RWPE2 (cell line): ENCODE results near the gene LCK.

ENCODE experiments used
- ATAC-seq: fragments of 200-7000 bp; cut with Tn5 transposase; 3 replicates; pipeline ENCODE4 v1.9.1; 2021; ENCODE audit warnings: low read depth
- DNase-seq: peaks from one replicate; pipeline ENCODE4 v3.0.0-alpha.2; 2020; ENCODE audit warnings: low spot score
- H3K27ac ChIP-seq: fragments of 450-650 bp; 2 replicates; pipeline ENCODE4 v1.5.1; 2017; ENCODE audit warnings: mild to moderate bottlenecking; ENCODE audit not compliant: poor library complexity, severe bottlenecking
- H3K27me3 ChIP-seq: fragments of 250-450 bp; sonication (Bioruptor Pico); 2 replicates; pipeline ENCODE4 v1.5.1; 2021; ENCODE audit warnings: mild to moderate bottlenecking, moderate library complexity; ENCODE audit not compliant: insufficient read depth, poor library complexity, severe bottlenecking
- H3K36me3 ChIP-seq: fragments of 250-450 bp; sonication (Bioruptor Pico); 2 replicates; pipeline ENCODE4 v1.5.1; 2020; ENCODE audit warnings: low read depth, mild to moderate bottlenecking, moderate library complexity
- H3K4me1 ChIP-seq: fragments of 250-450 bp; sonication (Bioruptor Pico); 2 replicates; pipeline ENCODE4 v1.5.1; 2021; ENCODE audit warnings: mild to moderate bottlenecking, moderate library complexity; ENCODE audit not compliant: insufficient read depth, poor library complexity, severe bottlenecking
- H3K4me3 ChIP-seq: fragments of 250-450 bp; sonication (Bioruptor Pico); 2 replicates; pipeline ENCODE4 v1.5.1; 2021; ENCODE audit warnings: mild to moderate bottlenecking, moderate library complexity; ENCODE audit not compliant: severe bottlenecking
- H3K9me3 ChIP-seq: fragments of 250-450 bp; sonication (Bioruptor Pico); 2 replicates; pipeline ENCODE4 v1.5.1; 2021; ENCODE audit warnings: mild to moderate bottlenecking, moderate library complexity; ENCODE audit not compliant: severe bottlenecking
- CTCF ChIP-seq: fragments of 450-650 bp; IDR thresholded peaks from one replicate; pipeline ENCODE4 v1.5.1; 2017; ENCODE audit warnings: mild to moderate bottlenecking, moderate library complexity; ENCODE audit not compliant: poor library complexity, severe bottlenecking

Gene LCK

GRCh38 chr1:32263744-32264143 lies 12.7 kb downstream of the LCK start:
- no peak for DNase-seq
- ATAC-seq, result no peak; the same call in 2 of the 3 replicates
- H3K36me3 ChIP-seq, result no peaks in the 10 kb centered on the region
- no peak for TF ChIP-seq CTCF
- no peaks in the 10 kb centered on the region for H3K9me3 ChIP-seq
- no peak overlapping the region for H3K4me3 ChIP-seq
- no peaks in the 10 kb centered on the region for H3K4me1 ChIP-seq
- no peaks in the 10 kb centered on the region for H3K27me3 ChIP-seq
- H3K27ac ChIP-seq, result no peak overlapping the region

- no peak overlapping the region for H3K4me3 ChIP-seq
- H3K27me3 ChIP-seq, result no peaks in the 10 kb centered on the region
- TF ChIP-seq CTCF, result no peak
- no peak for ATAC-seq
- no peaks in the 10 kb centered on the region for H3K9me3 ChIP-seq
- H3K27ac ChIP-seq, result no peak overlapping the region
- no peaks in the 10 kb centered on the region for H3K4me1 ChIP-seq
- DNase-seq, result no peak
- no peaks in the 10 kb centered on the region for H3K36me3 ChIP-seq
Observed at GRCh38 chr1:32265846-32266245, 14.8 kb downstream of the LCK start.

- Histone ChIP-seq H3K27me3 (no peaks in the 10 kb centered on the region), H3K4me3 (no peak overlapping the region), H3K36me3 (no peaks in the 10 kb centered on the region), H3K27ac (no peak overlapping the region), H3K4me1 (no peaks in the 10 kb centered on the region), H3K9me3 (no peaks in the 10 kb centered on the region)
- ATAC-seq (no peak), DNase-seq (no peak)
- no peak for TF ChIP-seq CTCF
Observed at GRCh38 chr1:32266921-32267591, 16.0 kb downstream of the LCK start.

- Histone ChIP-seq H3K9me3 (no peaks in the 10 kb centered on the region), H3K4me3 (no peak overlapping the region), H3K36me3 (no peaks in the 10 kb centered on the region), H3K27me3 (no peaks in the 10 kb centered on the region), H3K27ac (no peak overlapping the region), H3K4me1 (peaks cover 13% of the 10 kb centered on the region)
- DNase-seq, result no peak
- ATAC-seq, result no peak
- no peak for TF ChIP-seq CTCF
Observed at GRCh38 chr1:32269744-32270143, 18.7 kb downstream of the LCK start.
